ENCODE measurements around the gene GRAMD1A. TPM values are rescaled to one million over a fixed set of nuclear protein-coding genes. Genes with fewer than 3 reads are reported as not detected.

The GRAMD1A gene
- total and polyA plus RNA-seq, 2 of the 8 experiments (the other 6 are each of a cell fraction or from before 2014, with no cell fraction given), result 113 to 154 TPM

- TF ChIP-seq POLR2A (IDR thresholded peaks at IDR 0.05; ENCODE audit: control extremely low read depth in 1 of 2, low read depth in 2 of 2, low read length in 2 of 2), result peak in 1 of 2 experiments; percentile 34; a peak in 2 of 3 replicates
- peak; percentile 64; the same call in 1 of the 2 replicates for TF ChIP-seq SP4 (IDR thresholded peaks at IDR 0.05; ENCODE audit: low read length)
- TF ChIP-seq SIRT6 (IDR thresholded peaks at IDR 0.05; ENCODE audit: low read length), result no peak
- peak; percentile 96 to 98 (median 98) for TF ChIP-seq CTCF (IDR thresholded peaks at IDR 0.05; ENCODE audit: control extremely low read depth in 1 of 3, insufficient read depth in 1 of 3, low read depth in 1 of 3, low read length in 3 of 3)
- TF ChIP-seq BCL11A (IDR thresholded peaks at IDR 0.05; ENCODE audit: low read depth in 2 of 2, low read length in 2 of 2), result no peak
- TF ChIP-seq CBX5 (IDR thresholded peaks at IDR 0.05; ENCODE audit: low read depth, low read length), result no peak
- TF ChIP-seq USF2 (IDR thresholded peaks at IDR 0.05; ENCODE audit: low read length), result peak; percentile 45; the same call in 1 of the 2 replicates
- TF ChIP-seq CTBP2 (IDR thresholded peaks at IDR 0.05; ENCODE audit: borderline replicate concordance, insufficient read depth, insufficient read length, low read length), result no peak
- no peak for TF ChIP-seq NANOG (IDR thresholded peaks at IDR 0.05; ENCODE audit: insufficient read depth, low read depth, low read length, poor library complexity, severe bottlenecking)
- no peak for TF ChIP-seq ASH2L (IDR thresholded peaks at IDR 0.05; ENCODE audit: low read length)
- peak; percentile 25; the same call in 1 of the 2 replicates for TF ChIP-seq TBP (IDR thresholded peaks at IDR 0.05; ENCODE audit: low read depth, low read length)
- no peak for TF ChIP-seq KDM5A (IDR thresholded peaks at IDR 0.05; ENCODE audit: low read length)
- no peak for TF ChIP-seq NRF1 (IDR thresholded peaks at IDR 0.05; ENCODE audit: low read depth, low read length)
- TF ChIP-seq CBX8 (IDR thresholded peaks at IDR 0.05; ENCODE audit: borderline replicate concordance, low read depth, low read length), result no peak
- 0 out of 2 replicates have a peak, but pooled peaks have one; percentile 54 for TF ChIP-seq YY1 (IDR thresholded peaks at IDR 0.05; ENCODE audit: low read depth, low read length)
- TF ChIP-seq RAD21 (IDR thresholded peaks at IDR 0.05 in 1 of 2, conservative IDR thresholded peaks at IDR 0.05 in 1 of 2; ENCODE audit: low read depth in 2 of 2, low read length in 2 of 2), result peak; percentile 96
- TF ChIP-seq SP2 (IDR thresholded peaks at IDR 0.05; ENCODE audit: low read length), result no peak
- TF ChIP-seq CREB1 (IDR thresholded peaks at IDR 0.05), result peak; percentile 9; the same call in 1 of the 2 replicates
- TF ChIP-seq KDM1A (IDR thresholded peaks at IDR 0.05; ENCODE audit: borderline replicate concordance, low read length), result no peak
- no peak for TF ChIP-seq SRF (IDR thresholded peaks at IDR 0.05; ENCODE audit: low read depth, low read length)
Observed at GRCh38 chr19:35013041-35013819, 13.1 kb downstream of the GRAMD1A start (continued).

Data from H1 (cell line).